Caco-2 (cell line): ENCODE measurements around the gene RAB41. TPM values are rescaled to one million over a fixed set of nuclear protein-coding genes. Genes with fewer than 3 reads are reported as not detected.

Experiments
- BruUV-seq: library from RNA; stranded (reverse); fragments of 400-500 nt; replicated peaks from 2 replicates; lab custom pipeline; 2021; lab: Mats Ljungman, UMichigan
- CTCF ChIA-PET: fragments of 300-600 bp; sonication (Branson Sonifier 250); formaldehyde crosslinking; loops from one replicate; lab custom pipeline; 2022; ENCODE audit warnings: antibody characterized with exemption; lab: Charles Lee
- POLR2A ChIA-PET: fragments of 300-600 bp; sonication (Branson Sonifier 250); formaldehyde crosslinking; loops from one replicate; lab custom pipeline; 2022; ENCODE audit warnings: antibody characterized with exemption; lab: Charles Lee
- DNase-seq, 2 experiments: peaks; one replicate each; pipeline versions ENCODE4 v3.0.0 to v3.0.0-alpha.2; 2020 to 2022
- H3K27me3 ChIP-seq: replicated peaks from 2 replicates; pipeline ENCODE4 v1.6.0; 2011; ENCODE audit warnings: low read length; ENCODE audit not compliant: control insufficient read depth, insufficient read depth
- H3K36me3 ChIP-seq: 2 replicates; pipeline ENCODE4 v1.5.1; 2011; ENCODE audit warnings: low read length; ENCODE audit not compliant: control insufficient read depth, insufficient read depth
- H3K4me1 ChIP-seq: fragments of 250-450 bp; sonication (Bioruptor Pico); 2 replicates; pipeline ENCODE4 v1.5.1; 2020; ENCODE audit warnings: mild to moderate bottlenecking
- H3K4me3 ChIP-seq: 2 replicates; pipeline ENCODE4 v1.5.1; 2011; ENCODE audit warnings: low read depth, mild to moderate bottlenecking, control low read depth, low read length
- H3K9me3 ChIP-seq: fragments of 250-450 bp; sonication (Bioruptor Pico); 2 replicates; pipeline ENCODE4 v1.5.1; 2020; ENCODE audit warnings: mild to moderate bottlenecking, moderate library complexity
- H3K27ac Mint-ChIP-seq: one replicate; pipeline ENCODE4 v1.8.0; 2022; ENCODE audit warnings: mixed read lengths; ENCODE audit not compliant: unreplicated experiment
- H3K27me3 Mint-ChIP-seq: one replicate; pipeline ENCODE4 v1.8.0; 2022; ENCODE audit warnings: mixed read lengths; ENCODE audit not compliant: insufficient read depth, unreplicated experiment
- H3K36me3 Mint-ChIP-seq: one replicate; pipeline ENCODE4 v1.8.0; 2022; ENCODE audit warnings: mild to moderate bottlenecking, mixed read lengths; ENCODE audit not compliant: insufficient read depth, unreplicated experiment
- H3K4me1 Mint-ChIP-seq: one replicate; pipeline ENCODE4 v1.8.0; 2022; ENCODE audit warnings: low read depth, mixed read lengths; ENCODE audit not compliant: unreplicated experiment
- H3K4me3 Mint-ChIP-seq: one replicate; pipeline ENCODE4 v1.8.0; 2022; ENCODE audit warnings: mild to moderate bottlenecking, moderate library complexity, mixed read lengths; ENCODE audit not compliant: unreplicated experiment
- H3K9me3 Mint-ChIP-seq: one replicate; pipeline ENCODE4 v1.8.0; 2022; ENCODE audit warnings: mixed read lengths; ENCODE audit not compliant: unreplicated experiment
- intact Hi-C: fragments of 100-400 bp; cut with micrococcal nuclease; formaldehyde crosslinking; loops from one replicate; pipeline ENCODE4 v1.10.0; 2022; ENCODE audit not compliant: unreplicated experiment
- total RNA-seq: library from RNA; stranded (reverse); gene quantifications from 2 replicates; pipeline ENCODE4 v1.2.3, GENCODE V29; 2022
- TF ChIP-seq, protein P1 (sequence below), 2 experiments: fragments of 200-600 bp in 1 of 2; IDR thresholded peaks; 1 replicate in 1 of 2; 2 replicates in 1 of 2; pipeline versions ENCODE4 v1.5.1 to v1.8.0; 2011 to 2022; ENCODE audit warnings: antibody characterized with exemption in 1 of 2, control low read depth in 1 of 2, inconsistent platforms in 1 of 2, low read depth in 1 of 2, low read length in 1 of 2, mild to moderate bottlenecking in 1 of 2, moderate library complexity in 1 of 2; ENCODE audit not compliant: insufficient read depth in 1 of 2, severe bottlenecking in 1 of 2, unreplicated experiment in 1 of 2

Gene RAB41
- total RNA-seq, 1 experiment from 2014 or later = not detected

- H3K4me3 Mint-ChIP-seq = no peak within 1 kb of the TSS
- Histone ChIP-seq H3K4me3 (no peak within 1 kb of the TSS), H3K36me3 (no peaks in the 10 kb centered on the region), H3K9me3 (no peaks in the 10 kb centered on the region), H3K27me3 (no peaks in the 10 kb centered on the region), H3K4me1 (peaks cover 5% of the 10 kb centered on the region; the same call in 1 of the 2 replicates)
- H3K27ac Mint-ChIP-seq = no peak within 1 kb of the TSS
- intact Hi-C loops = no loop called here
- no TSS peak for BruUV-seq
- TF ChIP-seq, protein P1, sequence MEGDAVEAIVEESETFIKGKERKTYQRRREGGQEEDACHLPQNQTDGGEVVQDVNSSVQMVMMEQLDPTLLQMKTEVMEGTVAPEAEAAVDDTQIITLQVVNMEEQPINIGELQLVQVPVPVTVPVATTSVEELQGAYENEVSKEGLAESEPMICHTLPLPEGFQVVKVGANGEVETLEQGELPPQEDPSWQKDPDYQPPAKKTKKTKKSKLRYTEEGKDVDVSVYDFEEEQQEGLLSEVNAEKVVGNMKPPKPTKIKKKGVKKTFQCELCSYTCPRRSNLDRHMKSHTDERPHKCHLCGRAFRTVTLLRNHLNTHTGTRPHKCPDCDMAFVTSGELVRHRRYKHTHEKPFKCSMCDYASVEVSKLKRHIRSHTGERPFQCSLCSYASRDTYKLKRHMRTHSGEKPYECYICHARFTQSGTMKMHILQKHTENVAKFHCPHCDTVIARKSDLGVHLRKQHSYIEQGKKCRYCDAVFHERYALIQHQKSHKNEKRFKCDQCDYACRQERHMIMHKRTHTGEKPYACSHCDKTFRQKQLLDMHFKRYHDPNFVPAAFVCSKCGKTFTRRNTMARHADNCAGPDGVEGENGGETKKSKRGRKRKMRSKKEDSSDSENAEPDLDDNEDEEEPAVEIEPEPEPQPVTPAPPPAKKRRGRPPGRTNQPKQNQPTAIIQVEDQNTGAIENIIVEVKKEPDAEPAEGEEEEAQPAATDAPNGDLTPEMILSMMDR (IDR thresholded peaks at IDR 0.05; ENCODE audit: insufficient read depth in 1 of 2, low read depth in 1 of 2, low read length in 1 of 2, severe bottlenecking in 1 of 2, unreplicated experiment in 1 of 2) = no peak
- POLR2A ChIA-PET = no interaction called here
- CTCF ChIA-PET = no interaction called here
- H3K27me3 Mint-ChIP-seq = no peaks in the 10 kb centered on the region
- no peaks in the 10 kb centered on the region for H3K9me3 Mint-ChIP-seq
- no peaks in the 10 kb centered on the region for H3K36me3 Mint-ChIP-seq
- DNase-seq = no peak
- peaks cover 23% of the 10 kb centered on the region for H3K4me1 Mint-ChIP-seq
Observed at GRCh38 chrX:70260104-70260503, 21.9 kb upstream of the RAB41 start, which contains the start of gene P2RY4. Gene P2RY4, minus strand, starts transcription at chrX:70260204. Its CDS starts 580 bp downstream, at chrX:70259624.

- H3K9me3 Mint-ChIP-seq = no peaks in the 10 kb centered on the region
- Histone ChIP-seq H3K4me3 (no peak overlapping the region), H3K9me3 (no peaks in the 10 kb centered on the region), H3K4me1 (no peaks in the 10 kb centered on the region), H3K36me3 (no peaks in the 10 kb centered on the region), H3K27me3 (no peaks in the 10 kb centered on the region)
- intact Hi-C loops = loop anchor here (1.0 to 2.0 kb wide), 2 partner anchors 66 to 130 kb away; partner anchors contain the start of gene IGBP1
- no peak overlapping the region for H3K27ac Mint-ChIP-seq
- no peak overlapping the region for H3K4me3 Mint-ChIP-seq
- TF ChIP-seq, protein P1 (IDR thresholded peaks at IDR 0.05; ENCODE audit: insufficient read depth in 1 of 2, low read depth in 1 of 2, low read length in 1 of 2, severe bottlenecking in 1 of 2, unreplicated experiment in 1 of 2) = peak; percentile 46 to 70
- DNase-seq = peak; percentile 68
- H3K4me1 Mint-ChIP-seq = peaks cover 5% of the 10 kb centered on the region
- BruUV-seq = no TSS peak
- POLR2A ChIA-PET = interaction anchor here (1.0 kb wide), 1 partner anchor 130 kb away, joined by 7 read pairs; the partner anchor contains the start of gene IGBP1
- no peaks in the 10 kb centered on the region for H3K36me3 Mint-ChIP-seq
- CTCF ChIA-PET = interaction anchor here (1.0 to 1.8 kb wide), 3 partner anchors 66 to 130 kb away, joined by 4 to 8 read pairs (median 5); partner anchors contain the start of gene IGBP1
- H3K27me3 Mint-ChIP-seq = peaks cover 4% of the 10 kb centered on the region
Observed at GRCh38 chrX:70262952-70263567, 18.9 kb upstream of the RAB41 start.

DNA sequence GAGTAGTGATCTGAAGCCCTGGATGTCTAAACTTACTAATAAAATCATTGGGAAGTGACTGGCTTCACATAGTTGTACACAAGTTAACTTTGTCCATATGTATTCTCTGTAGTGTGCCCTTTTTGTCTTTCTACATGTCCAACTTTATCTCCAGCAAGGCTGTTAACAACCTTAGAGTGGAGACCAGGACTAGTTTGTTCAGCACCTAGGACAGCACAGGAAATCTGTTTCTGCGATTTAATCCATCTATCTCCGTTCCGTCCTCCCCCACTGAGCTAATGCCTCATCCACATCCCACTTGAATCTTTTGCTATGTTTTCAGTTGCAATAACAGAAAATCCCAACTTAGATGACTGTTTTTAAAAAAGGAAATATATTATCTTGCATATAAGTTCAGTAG lies 17.2 kb upstream of the RAB41 start:
- ChIA-PET CTCF (no interaction called here), POLR2A (no interaction called here)
- DNase-seq = no peak
- H3K27me3 Mint-ChIP-seq = peaks cover 9% of the 10 kb centered on the region
- H3K27ac Mint-ChIP-seq = no peak overlapping the region
- H3K4me3 ChIP-seq = no peak overlapping the region
- TF ChIP-seq, protein P1 (IDR thresholded peaks at IDR 0.05; ENCODE audit: insufficient read depth in 1 of 2, low read depth in 1 of 2, low read length in 1 of 2, severe bottlenecking in 1 of 2, unreplicated experiment in 1 of 2) = no peak
- no peaks in the 10 kb centered on the region for H3K36me3 ChIP-seq
- no peaks in the 10 kb centered on the region for H3K9me3 Mint-ChIP-seq
- no TSS peak for BruUV-seq
- H3K36me3 Mint-ChIP-seq = no peaks in the 10 kb centered on the region
- intact Hi-C loops = no loop called here
- no peaks in the 10 kb centered on the region for H3K4me1 ChIP-seq
- H3K4me1 Mint-ChIP-seq = peaks cover 5% of the 10 kb centered on the region
- no peak overlapping the region for H3K4me3 Mint-ChIP-seq
- H3K27me3 ChIP-seq = no peaks in the 10 kb centered on the region
- H3K9me3 ChIP-seq = no peaks in the 10 kb centered on the region
